AG04450 (cell line): ENCODE results near the gene BCL7A. TPM values are rescaled to one million over a fixed set of nuclear protein-coding genes. Genes with fewer than 3 reads are reported as not detected.
"Not testable (repeated sequence)": the region's sequence is repeated elsewhere in the genome, so short reads cannot be mapped to it uniquely, and the experiment has no call there.

ENCODE experiments used
- CTCF ChIA-PET: fragments of 300-600, 350-600 bp; formaldehyde crosslinking; extraction: SDS; loops from one replicate; lab custom pipeline; 2022; ENCODE audit warnings: antibody characterized with exemption, inconsistent platforms; lab: Charles Lee
- POLR2A ChIA-PET: fragments of 350-600 bp; formaldehyde crosslinking; extraction: SDS; loops from one replicate; lab custom pipeline; 2021; ENCODE audit warnings: antibody characterized with exemption, inconsistent platforms; lab: Yijun Ruan, JAX
- DNase-seq: peaks from one replicate; pipeline ENCODE4 v3.0.0-alpha.2; 2011; ENCODE audit warnings: low read depth, low spot score
- H3K27ac ChIP-seq: one replicate; pipeline ENCODE4 v1.5.1; 2012; ENCODE audit warnings: low read depth, low read length, control low read depth
- H3K27me3 ChIP-seq: one replicate; pipeline ENCODE4 v1.6.0; 2012; ENCODE audit warnings: low read length; ENCODE audit not compliant: control insufficient read depth, insufficient read depth
- H3K4me3 ChIP-seq: 2 replicates; pipeline ENCODE4 v1.5.1; 2011; ENCODE audit warnings: mild to moderate bottlenecking, low read depth, low read length, control low read depth
- H3K9me3 ChIP-seq: 2 replicates; pipeline ENCODE4 v1.5.1; 2012; ENCODE audit warnings: low read length; ENCODE audit not compliant: control insufficient read depth, insufficient read depth
- polyA plus RNA-seq: library from polyadenylated mRNA; depleted of rRNA; stranded (reverse); fragments of >200 nt; gene quantifications from 2 replicates; pipeline ENCODE4 v1.2.3, GENCODE V29; 2011
- TF ChIP-seq, protein P1 (sequence below): IDR thresholded peaks from 2 replicates; pipeline ENCODE4 v1.5.1; 2011; ENCODE audit warnings: low read depth, low read length, control low read depth, inconsistent platforms

Gene BCL7A
- polyA plus RNA-seq, 1 experiment, result 4.4 TPM

DNA sequence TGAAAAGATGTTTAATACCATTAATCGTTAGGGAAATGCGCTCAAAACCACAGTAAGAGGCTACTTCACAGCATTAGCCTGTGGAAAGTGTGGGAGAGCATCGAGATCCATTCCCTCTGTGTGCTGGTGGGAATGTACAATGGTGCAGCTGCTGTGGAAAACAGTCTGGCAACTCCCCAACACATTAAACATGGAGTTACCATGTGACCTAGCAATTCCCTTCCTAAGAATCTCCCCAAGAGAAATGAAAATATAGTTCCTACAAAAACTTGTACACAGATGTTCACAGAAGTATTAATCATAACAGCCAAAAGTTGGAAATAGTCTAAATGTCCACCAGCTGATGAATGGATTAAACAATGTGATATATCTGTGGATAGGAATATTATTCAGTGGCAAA is 80.6 kb downstream of the BCL7A start:
- Histone ChIP-seq H3K9me3 (no peaks in the 10 kb centered on the region), H3K27me3 (no peaks in the 10 kb centered on the region), H3K27ac (no peak overlapping the region), H3K4me3 (no peak overlapping the region)
- ChIA-PET CTCF (interaction anchor here (1.7 kb wide), 1 partner anchor 21 kb away, joined by 9 read pairs; no protein-coding TSS in a partner anchor), POLR2A (interaction anchor here (0.5 kb wide), 1 partner anchor 141 kb away, joined by 3 read pairs; no protein-coding TSS in a partner anchor)
- DNase-seq, result no peak
- TF ChIP-seq, protein P1, sequence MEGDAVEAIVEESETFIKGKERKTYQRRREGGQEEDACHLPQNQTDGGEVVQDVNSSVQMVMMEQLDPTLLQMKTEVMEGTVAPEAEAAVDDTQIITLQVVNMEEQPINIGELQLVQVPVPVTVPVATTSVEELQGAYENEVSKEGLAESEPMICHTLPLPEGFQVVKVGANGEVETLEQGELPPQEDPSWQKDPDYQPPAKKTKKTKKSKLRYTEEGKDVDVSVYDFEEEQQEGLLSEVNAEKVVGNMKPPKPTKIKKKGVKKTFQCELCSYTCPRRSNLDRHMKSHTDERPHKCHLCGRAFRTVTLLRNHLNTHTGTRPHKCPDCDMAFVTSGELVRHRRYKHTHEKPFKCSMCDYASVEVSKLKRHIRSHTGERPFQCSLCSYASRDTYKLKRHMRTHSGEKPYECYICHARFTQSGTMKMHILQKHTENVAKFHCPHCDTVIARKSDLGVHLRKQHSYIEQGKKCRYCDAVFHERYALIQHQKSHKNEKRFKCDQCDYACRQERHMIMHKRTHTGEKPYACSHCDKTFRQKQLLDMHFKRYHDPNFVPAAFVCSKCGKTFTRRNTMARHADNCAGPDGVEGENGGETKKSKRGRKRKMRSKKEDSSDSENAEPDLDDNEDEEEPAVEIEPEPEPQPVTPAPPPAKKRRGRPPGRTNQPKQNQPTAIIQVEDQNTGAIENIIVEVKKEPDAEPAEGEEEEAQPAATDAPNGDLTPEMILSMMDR, result no peak

DNA sequence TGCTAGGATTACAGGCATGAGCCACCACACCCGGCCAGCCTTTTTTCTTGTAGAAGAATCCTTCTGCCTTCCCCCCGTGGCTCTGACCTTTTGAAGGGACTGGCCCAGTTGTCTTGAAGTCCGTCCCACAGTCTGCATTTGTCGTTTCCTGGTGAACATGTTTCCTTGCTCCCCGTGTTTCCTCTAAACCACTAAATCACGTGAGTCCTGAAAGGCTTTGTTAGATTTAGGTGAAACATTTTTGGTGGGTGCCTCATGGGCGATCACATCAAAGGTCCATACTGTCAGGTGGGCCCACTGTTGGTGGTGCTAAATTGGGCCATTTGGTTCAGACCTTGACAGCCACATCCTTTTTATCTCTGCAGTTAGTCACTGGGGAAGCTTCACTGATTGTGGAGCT is 83.2 kb downstream of the BCL7A start:
- TF ChIP-seq, protein P1, result no peak
- ChIA-PET POLR2A (no interaction called here), CTCF (interaction anchor here (0.5 kb wide), 1 partner anchor 244 kb away, joined by 7 read pairs; no protein-coding TSS in a partner anchor)
- H3K27me3 ChIP-seq, result no peaks in the 10 kb centered on the region
- no peaks in the 10 kb centered on the region for H3K9me3 ChIP-seq
- no peak overlapping the region for H3K27ac ChIP-seq
- DNase-seq, result no peak
- H3K4me3 ChIP-seq, result no peak overlapping the region

DNA sequence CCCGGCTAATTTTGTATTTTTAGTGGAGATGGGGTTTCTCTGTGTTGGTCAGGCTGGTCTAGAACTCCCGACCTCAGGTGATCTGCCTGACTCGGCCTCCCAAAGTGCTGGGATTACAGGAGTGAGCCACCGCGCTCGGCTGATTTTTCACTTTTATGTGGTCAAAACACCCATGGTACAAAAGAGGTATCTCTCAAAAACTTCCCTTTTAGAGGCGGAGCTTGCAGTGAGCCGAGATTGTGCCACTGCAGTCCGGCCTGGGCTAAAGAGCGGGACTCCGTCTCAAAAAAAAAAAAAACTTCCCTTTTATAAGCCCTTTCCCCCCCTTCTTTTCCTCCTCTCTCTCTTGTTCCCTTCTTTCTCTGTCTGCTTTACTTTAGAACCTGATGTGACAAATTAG is 83.8 kb downstream of the BCL7A start:
- CTCF ChIA-PET, result interaction anchor here (1.0 kb wide), 1 partner anchor 18 kb away, joined by 3 read pairs; no protein-coding TSS in a partner anchor
- H3K4me3 ChIP-seq, DNase-seq, H3K27ac ChIP-seq, H3K27me3 ChIP-seq, H3K9me3 ChIP-seq, POLR2A ChIA-PET: not testable (repeated sequence)

DNA sequence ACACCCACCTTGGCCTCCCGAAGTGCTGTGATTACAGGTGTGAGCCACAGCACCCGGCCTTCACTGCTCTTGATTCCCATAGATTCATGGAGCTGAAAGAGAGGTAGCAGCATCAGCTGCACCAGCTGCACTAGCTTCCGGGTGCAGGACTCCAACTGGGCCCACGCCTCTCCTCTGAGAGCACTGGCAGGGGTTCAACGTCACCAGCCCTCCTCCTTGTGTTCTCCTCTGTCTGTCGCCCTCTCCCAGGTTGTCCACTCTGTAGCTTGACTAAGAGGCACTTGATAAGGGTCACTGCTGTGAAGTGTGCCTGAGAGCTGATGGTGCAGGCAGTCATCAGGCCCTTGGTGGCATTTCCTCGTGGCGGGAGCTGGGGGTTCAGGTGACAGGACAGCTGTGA is 85.2 kb downstream of the BCL7A start:
- H3K27ac ChIP-seq, result peak overlapping the region; percentile 52
- POLR2A ChIA-PET, result interaction anchor here (0.7 to 1.4 kb wide), 3 partner anchors 9 to 26 kb away, joined by 3 to 6 read pairs (median 3); no protein-coding TSS in a partner anchor

DNA sequence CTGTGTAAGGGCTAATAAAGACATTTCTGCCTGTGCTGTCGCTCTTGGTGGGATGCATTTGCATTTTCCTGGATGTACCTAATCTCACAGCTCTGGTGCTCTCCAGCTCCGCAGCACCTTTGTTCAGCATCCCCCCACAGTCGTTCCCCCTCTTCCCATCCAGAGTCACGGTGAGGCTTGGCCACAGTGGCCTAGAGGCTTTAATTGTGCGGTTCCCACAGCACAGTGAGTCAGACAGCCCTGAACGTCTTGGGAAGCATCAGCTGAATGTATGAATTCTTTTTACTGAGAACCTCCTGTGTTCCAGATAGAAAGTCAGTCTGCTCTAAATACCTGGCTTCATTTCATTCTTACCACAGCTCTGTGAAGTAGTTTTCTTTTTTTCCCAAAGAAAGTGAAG is 85.6 kb downstream of the BCL7A start:
- DNase-seq, result no peak
- Histone ChIP-seq H3K27ac (peak overlapping the region; percentile 52), H3K27me3 (no peaks in the 10 kb centered on the region), H3K4me3 (no peak overlapping the region), H3K9me3 (no peaks in the 10 kb centered on the region)
- TF ChIP-seq, protein P1, result no peak
- POLR2A ChIA-PET, result interaction anchor here (0.7 to 1.4 kb wide), 4 partner anchors 9 to 27 kb away, joined by 3 to 6 read pairs (median 4); no protein-coding TSS in a partner anchor
- CTCF ChIA-PET, result interaction anchor here (1.0 kb wide), 1 partner anchor 16 kb away, joined by 4 read pairs; no protein-coding TSS in a partner anchor

More for the DNA sequence above, 85.2 kb downstream of the BCL7A start:
- no peak overlapping the region for H3K4me3 ChIP-seq
- no peak for DNase-seq
- CTCF ChIA-PET, result interaction anchor here (1.0 kb wide), 1 partner anchor 17 kb away, joined by 4 read pairs; no protein-coding TSS in a partner anchor
- TF ChIP-seq, protein P1, result no peak
- no peaks in the 10 kb centered on the region for H3K9me3 ChIP-seq
- H3K27me3 ChIP-seq, result no peaks in the 10 kb centered on the region
